GM19193 (cell line): ENCODE results near the gene JMY.

Experiments
- POLR2A ChIP-seq: IDR thresholded peaks from 4 replicates; pipeline ENCODE4 v1.6.1; 2011; ENCODE audit not compliant: insufficient read depth, insufficient read length; ENCODE audit errors: extremely low read depth

Gene JMY

GRCh38 chr5:79227484-79228025 is 8.4 kb upstream of the JMY start:
- no peak for TF ChIP-seq POLR2A

- no peak for TF ChIP-seq POLR2A
Observed at GRCh38 chr5:79229357-79230174, 6.4 kb upstream of the JMY start.

DNA sequence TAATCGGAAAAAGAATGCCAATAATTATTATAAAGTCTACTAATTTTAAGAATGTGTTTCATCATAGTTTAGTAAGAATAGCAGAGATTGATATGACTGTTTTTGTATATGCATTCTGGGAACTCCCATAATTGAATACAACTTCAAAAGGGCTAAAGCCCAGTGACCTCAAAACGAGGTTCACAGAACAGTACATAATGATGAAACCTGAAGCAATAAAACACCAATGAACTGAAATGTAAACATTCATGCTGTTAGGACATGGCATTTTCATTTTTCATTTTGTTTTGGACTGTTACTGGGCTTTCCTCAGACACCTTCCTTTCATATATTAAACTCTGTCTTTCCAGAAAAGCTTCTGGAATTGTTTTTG is 684 bp upstream of the JMY start:
- TF ChIP-seq POLR2A: no peak

DNA sequence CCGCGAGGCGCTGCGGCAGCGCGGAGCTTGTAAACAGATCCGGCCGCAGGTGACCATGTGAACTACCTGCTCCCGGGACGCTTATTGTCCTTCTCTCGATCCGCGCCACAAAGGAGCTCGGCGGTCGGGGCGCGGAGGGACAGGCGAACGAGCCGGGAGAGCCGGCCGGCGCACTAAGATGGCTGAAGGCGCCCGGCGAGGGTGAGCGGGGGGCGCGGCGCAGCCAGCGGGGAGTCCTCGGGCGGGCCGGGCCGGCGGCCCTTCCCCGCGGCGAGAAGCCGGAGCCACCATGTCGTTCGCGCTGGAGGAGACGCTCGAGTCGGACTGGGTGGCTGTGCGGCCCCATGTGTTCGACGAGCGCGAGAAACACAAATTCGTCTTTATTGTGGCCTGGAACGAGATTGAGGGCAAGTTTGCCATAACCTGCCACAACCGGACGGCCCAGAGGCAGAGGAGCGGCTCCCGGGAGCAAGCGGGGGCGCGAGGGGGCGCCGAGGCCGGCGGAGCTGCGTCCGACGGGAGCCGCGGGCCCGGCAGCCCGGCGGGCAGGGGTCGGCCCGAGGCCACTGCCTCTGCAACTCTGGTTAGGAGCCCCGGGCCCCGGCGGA is 535 bp downstream of the JMY start:
- TF ChIP-seq POLR2A: no peak

DNA sequence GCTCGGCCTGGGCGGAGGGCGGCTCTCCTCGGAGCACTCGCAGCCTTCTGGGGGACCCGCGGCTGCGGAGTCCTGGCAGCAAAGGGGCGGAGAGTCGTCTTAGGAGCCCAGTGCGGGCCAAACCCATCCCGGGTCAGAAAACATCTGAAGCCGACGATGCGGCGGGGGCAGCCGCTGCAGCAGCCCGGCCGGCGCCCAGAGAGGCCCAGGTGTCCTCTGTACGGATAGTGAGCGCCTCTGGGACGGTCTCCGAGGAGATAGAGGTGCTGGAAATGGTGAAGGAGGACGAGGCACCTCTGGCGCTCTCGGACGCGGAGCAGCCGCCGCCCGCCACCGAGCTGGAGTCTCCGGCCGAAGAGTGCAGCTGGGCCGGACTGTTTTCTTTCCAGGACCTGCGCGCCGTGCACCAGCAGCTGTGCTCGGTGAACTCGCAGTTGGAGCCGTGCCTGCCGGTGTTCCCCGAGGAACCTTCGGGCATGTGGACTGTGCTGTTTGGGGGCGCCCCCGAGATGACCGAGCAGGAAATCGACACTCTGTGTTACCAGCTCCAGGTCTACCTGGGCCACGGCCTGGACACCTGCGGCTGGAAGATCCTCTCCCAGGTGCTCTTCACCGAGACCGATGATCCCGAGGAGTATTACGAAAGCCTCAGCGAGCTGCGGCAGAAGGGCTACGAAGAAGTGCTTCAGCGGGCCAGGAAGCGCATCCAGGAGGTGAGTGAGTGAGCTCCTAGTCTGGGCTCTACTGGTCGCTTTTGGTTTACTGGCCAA is 1.2 kb downstream of the JMY start:
- TF ChIP-seq POLR2A: no peak

DNA sequence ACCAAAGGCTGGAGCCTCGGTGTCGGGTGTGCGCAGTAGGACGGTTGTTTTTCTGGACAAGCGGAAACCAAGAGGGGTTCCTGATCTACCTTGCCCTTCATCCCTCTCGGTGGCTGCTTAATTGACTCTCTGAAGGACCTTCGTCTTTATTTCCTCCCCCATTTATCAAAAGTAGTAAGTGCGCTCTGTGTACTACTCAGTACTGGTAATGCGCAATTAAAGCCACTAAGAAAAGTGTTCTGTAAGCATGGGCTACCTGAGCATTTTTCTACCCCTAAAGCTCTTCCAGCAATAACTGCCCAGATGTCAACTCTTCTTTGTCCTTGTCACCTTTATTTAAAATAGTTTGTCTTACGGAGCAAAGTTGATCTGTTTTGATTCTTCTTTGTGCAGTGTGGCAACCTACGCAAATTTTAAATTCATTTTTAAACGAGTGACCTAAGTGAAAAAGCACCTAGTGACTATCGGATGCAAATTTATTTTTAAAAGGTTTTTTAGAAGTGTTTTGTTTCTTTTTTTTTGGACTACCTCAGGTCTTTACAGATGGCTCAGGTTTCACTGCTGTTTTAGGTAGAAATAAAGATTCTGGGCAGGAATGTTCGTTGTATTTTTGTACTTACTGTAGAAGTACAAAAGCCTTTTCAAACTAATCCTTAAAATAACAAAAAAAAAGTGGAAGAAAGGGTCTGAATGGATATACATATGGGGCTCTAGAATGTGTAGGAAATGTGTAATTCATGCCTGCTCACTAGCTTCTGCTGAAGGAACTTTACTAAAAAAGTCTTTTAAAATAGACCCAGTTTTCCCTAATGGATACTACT is 2.0 kb downstream of the JMY start:
- TF ChIP-seq POLR2A: no peak

- no peak for TF ChIP-seq POLR2A
Observed at GRCh38 chr5:79240561-79240960, 4.6 kb downstream of the JMY start.

GRCh38 chr5:79241535-79241979 is 5.6 kb downstream of the JMY start:
- no peak for TF ChIP-seq POLR2A

GRCh38 chr5:79242242-79243039 is 6.5 kb downstream of the JMY start:
- TF ChIP-seq POLR2A: no peak

GRCh38 chr5:79243224-79243623 is 7.3 kb downstream of the JMY start:
- TF ChIP-seq POLR2A: no peak

- TF ChIP-seq POLR2A: no peak
Observed at GRCh38 chr5:79255786-79256557, 20.0 kb downstream of the JMY start.

DNA sequence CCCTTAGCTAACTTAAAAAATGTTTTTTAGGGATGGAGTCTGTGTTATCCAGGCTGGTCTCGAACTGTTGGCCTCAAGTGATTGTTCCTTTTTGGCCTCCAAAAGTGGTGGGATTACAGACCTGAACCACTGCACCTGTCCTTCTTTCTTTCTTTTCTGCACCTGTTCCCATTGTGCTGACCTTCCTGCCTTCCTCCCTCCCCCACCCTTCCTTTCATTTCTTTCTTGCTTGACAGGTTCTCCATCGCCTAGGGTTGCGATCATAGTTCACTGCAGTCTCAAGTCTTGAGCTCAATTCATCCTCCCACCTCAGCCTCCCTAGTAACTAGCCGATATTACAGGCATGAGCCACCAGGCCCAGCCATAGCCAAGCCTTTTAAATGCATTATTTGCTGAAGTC is 20.6 kb downstream of the JMY start:
- no peak for TF ChIP-seq POLR2A

DNA sequence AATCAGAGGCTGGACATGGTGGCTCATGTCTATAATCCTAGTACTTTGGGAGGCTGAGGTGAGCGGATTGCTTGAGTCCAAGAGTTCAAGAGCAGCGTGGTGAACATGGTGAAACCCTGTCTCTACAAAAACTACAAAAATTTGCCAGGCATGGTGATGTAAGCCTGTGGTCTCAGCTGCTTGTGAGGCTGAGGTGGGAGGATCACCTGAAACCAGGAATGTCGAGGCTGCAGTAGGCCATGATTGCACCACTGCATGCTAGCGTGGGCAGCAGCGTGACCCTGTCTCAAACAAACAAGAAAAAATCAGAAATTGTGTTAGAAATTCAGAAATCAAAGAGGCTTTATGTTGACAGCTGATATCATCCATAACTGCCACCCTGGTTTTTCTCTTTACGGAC is 21.4 kb downstream of the JMY start:
- TF ChIP-seq POLR2A: no peak
